Stomach (tissue), 4 donors: Measurements from ENCODE around the gene ZNF121.

Source experiments
- CTCF ChIP-seq, 7 experiments: fragments of 450-650 bp in 4 of 7; fragments of 200-600 bp in 3 of 7; sonication (generic) in 3 of 7; IDR thresholded peaks; one replicate each; pipeline ENCODE4 v1.5.1; 2016 to 2019; ENCODE audit warnings: antibody characterized with exemption in 7 of 7, control low read depth in 2 of 7, mild to moderate bottlenecking in 1 of 7
- POLR2A ChIP-seq, 4 donors: fragments of 450-650 bp; IDR thresholded peaks; one replicate each; pipeline ENCODE4 v1.6.1; 2016; ENCODE audit warnings: antibody characterized with exemption in 4 of 4, control low read depth in 2 of 4, mild to moderate bottlenecking in 1 of 4, moderate library complexity in 1 of 4

GRCh38 chr19:9535934-9536333 is 48.4 kb downstream of the ZNF121 start:
- TF ChIP-seq CTCF (IDR thresholded peaks at IDR 0.05) (no peak), POLR2A (IDR thresholded peaks at IDR 0.05) (no peak)
